SH-SY5Y (cell line): ENCODE measurements around the gene ACOT11.

Experiments used
- GATA2 ChIP-seq: IDR thresholded peaks from 2 replicates; pipeline ENCODE4 v1.6.1; 2011; ENCODE audit warnings: mild to moderate bottlenecking, low read depth, low read length
- GATA3 ChIP-seq: IDR thresholded peaks from 2 replicates; pipeline ENCODE4 v1.6.1; 2011; ENCODE audit warnings: low read depth, mild to moderate bottlenecking, low read length, moderate library complexity

Gene ACOT11

DNA sequence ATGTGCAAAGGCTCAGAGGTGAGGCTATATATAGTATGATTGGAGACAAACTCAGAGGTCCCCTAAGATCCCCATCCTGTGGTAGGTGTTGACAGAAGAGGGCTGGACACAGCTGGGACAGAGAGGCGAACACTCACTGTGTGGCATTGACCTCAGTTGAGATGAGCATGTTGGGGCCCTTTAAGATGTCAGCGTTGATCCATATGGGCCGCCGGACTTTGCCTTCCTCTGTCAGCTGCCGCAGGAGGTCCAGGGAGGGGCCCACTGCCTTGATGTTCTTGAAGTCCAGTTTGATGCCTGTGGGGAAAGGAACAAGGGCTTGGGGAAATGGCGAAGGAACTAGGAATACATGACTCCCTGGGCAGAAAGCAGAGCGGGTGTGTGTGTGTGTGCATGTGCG lies 66.5 kb downstream of the ACOT11 start:
- TF ChIP-seq GATA2 (no peak), GATA3 (no peak)

DNA sequence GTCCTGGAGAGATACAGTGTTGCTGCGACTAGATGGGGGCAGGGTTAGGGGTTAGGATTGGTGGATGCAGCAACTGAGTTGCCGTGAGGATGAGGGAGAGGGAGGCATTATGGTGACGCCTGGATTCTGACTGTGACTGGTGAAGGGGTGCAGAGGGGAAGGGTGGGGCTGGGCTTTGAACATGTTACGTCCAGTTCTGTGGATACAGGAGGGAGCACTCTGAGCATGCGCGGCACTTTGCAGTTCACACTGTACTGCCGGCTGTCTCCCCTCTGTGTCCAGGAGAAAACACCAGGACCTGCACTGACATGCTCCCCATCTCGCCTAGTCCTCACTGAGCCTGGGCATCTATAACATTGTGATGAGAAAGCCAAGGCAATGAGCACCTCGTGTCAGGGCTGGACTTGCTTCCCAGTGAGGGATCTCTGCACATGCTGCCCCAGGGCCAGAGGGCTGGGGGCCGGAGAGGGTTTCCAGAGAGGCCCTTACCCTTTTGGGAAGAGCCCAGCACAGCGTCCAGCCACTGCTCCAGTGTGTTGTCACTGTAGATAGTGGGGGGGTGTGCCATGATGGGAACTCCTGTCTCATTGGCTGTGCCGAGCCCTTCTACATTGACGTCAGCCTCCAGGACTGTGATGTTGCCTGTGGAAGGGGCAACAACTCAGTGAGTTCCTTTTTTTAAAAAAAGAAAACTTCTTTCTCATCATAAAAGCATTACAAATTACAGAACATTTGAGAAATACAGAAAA lies 67.7 kb downstream of the ACOT11 start:
- no peak for TF ChIP-seq GATA2
- no peak for TF ChIP-seq GATA3

DNA sequence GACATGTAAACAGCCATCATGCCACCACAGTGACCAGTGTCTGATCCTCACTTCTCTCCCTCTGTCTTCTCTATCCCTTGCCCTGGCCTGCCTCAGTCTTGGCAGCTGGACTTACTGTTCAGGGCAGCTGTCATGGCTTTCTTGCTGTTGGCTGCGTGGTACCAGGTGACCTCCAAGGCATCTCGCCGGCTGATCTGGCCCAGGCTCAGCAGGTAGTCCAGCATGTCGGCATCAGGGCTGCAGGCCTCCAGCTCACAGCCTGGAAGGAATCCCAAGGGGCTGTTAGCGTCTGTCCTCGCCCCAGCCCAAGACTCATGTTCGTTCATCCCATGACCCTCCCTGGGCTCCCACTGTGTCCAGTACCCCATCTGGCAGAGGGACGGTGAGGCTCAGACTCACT lies 71.7 kb downstream of the ACOT11 start:
- TF ChIP-seq GATA2 (no peak), GATA3 (no peak)

DNA sequence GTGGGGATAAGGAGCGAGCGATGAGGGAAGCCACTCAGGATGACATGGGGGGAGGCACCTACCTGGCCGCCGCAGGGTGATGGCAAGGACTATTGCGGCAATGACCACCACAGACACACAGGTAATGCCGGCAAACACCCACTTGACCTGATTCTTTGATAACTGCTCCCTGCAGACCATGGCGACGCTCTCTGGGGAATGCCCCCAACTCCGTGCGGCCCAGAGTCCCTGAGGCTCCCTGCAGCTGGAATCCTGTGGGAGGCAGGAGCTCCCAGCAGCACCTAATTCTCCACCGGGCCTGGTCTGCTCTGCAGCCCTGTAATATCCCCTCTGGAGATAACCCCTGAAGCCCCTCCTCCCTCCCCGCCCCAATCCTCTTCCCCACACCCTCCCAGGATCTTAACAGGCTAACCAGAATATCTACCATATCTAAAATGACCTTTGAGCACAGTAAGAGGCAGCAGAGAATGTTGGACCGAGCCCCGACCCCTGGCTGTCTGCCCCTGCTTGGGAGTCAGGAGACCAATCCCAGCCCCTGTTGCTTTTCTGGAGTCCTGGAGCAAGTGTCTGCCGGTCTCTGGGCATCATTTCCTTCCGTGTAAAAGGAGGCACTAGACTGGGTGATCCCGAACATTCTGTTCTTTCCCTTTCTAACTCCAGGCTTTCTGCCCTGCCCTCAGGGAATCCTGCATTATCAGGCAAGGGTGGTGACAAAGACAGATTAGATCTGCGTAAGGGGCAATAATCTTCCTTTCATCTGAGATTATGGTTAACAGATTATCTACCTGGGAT lies 75.4 kb downstream of the ACOT11 start, which contains the start of gene FAM151A:
Gene FAM151A, minus strand, starts transcription at position 310 of the 792 bp plus-strand sequence. Its CDS starts 130 bp downstream, at position 180.
- no peak for TF ChIP-seq GATA3
- TF ChIP-seq GATA2 = no peak

DNA sequence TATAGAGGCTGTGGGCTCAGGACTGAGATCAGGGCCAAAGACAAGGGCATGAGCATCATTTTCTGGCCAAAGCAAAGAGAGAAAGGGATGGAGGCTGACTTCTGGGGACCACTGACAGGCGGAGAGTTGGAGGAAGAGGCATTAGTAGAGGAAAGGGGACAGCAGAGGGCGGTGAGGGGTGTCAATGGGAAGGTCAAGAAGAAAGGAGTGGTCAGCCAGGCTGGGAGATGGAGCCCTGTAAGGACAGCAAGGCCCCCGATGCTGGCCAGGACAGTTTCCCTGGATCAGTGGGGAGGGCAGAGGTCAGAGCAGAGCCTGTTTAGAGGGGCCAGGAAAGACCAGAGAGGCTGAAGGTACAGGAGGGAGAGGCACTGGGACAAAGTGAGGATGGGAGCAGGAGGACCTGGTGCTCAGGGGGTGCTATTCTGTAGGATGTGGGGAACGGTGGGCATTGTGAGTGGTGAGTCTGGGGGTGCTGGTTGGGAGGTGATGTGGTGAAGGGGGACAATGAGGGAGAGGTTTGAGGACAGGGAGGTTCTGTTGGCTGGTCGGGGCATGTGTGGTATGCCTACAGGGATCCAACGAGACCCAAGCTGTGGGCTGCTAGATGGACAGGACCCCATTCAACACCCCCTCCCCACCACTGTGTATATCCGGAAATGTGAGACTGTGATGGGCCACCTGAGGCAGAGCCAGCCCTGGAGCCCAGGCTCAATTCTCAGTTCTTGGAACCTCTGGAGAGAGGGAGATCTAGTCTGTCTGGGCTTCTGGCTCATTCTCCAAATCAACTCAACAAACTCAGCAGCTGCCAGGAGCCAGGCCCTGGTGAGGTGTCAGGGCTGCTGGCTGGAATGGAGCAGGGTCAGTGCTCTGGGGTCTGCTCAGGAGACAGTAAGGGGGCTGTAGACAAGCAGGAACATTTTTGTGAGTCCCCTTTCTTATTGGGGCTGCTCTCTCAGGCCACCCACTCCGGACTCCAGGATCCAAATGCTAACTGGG lies 76.7 kb downstream of the ACOT11 start:
- TF ChIP-seq GATA2 = no peak

DNA sequence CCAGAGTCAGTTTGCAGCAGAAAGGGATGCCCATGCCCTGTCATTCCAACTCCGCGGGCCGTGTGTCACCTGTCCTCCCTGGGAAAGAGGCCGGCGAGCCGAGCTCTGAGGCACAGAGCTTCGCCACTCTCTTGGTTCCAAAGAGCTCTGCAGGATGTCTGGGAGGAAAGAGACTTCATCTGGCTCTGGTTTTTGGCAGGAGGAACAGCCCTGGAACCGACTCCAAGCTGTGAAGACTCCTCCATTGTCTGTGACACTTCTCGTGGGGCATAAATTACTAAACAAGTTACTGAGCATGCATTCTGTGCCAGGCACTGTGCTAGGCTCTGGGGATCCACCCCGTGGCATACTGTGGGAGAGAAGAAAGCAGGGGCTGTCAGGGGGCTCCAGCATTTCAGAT lies 79.2 kb downstream of the ACOT11 start:
- TF ChIP-seq GATA3 = no peak
- no peak for TF ChIP-seq GATA2

DNA sequence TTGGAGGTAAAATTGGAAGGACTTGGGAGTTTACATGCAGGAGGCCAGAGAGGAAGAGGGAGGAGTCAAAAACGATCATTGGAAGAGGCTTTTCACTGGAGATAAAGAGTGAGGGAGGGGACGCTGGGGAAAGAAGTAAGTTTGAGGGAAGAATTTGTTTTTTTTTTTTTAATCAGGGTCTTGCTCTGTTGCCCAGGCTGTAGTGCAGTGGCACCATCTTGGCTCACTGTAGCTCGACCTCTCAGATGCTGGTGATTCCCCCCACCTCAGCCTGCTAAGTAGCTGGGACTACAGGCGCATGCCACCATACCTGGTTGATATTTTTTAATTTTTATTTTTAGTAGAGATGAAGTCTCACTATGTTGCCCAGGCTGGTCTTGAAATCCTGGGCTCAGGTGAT lies 92.3 kb downstream of the ACOT11 start:
- no peak for TF ChIP-seq GATA3
- no peak for TF ChIP-seq GATA2

DNA sequence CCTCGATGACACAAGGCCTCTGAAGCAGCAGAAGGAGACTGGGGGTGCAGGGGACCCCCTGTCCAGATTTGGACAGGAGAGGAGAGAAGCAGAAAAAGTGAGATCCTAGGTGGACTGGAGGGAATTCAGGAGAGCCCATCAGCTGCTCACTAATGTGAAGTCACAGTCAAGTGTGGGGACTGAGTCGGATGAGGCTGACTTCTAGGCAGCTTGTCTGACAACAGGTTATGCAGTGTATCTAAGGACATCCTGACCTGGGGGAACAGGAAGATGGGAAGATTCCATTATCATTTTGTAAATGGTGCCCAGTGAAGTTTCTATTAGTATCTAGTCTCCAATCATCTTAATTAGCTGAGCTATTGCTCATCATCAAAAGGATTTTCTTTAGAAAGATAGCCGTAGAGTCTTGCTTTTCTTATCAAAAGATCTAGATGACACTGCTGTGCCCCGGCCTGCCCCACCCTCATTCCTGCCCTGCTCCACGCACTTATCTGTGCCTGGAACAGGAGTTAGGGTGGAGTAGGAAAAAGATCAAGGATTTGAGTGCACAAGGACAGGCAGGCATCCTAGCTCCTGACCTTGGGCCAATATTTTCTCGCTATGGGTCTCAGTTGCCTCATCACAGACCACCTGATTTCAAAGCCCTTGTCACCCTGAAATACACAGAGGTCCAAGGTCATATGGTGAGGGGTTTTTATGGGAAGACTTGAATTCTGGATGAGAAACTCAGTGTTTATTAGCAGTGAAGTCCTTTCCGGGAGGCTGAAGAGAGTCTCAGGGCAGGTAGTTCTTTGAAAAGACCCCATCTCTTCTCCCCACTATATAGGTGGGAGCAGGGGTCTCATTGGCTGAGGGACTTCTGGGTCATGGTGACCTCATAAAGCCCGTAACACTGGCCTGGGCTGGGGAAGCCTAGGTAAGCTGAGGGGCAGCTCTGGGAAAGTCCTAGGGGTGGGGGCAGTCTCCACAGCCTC lies 93.1 kb downstream of the ACOT11 start, which contains the start of gene MROH7:
Gene MROH7, plus strand, starts transcription at position 924 of the 974 bp plus-strand sequence. CDS start 11,141 bp downstream, outside the sequence.
- TF ChIP-seq GATA2 (no peak), GATA3 (no peak)

DNA sequence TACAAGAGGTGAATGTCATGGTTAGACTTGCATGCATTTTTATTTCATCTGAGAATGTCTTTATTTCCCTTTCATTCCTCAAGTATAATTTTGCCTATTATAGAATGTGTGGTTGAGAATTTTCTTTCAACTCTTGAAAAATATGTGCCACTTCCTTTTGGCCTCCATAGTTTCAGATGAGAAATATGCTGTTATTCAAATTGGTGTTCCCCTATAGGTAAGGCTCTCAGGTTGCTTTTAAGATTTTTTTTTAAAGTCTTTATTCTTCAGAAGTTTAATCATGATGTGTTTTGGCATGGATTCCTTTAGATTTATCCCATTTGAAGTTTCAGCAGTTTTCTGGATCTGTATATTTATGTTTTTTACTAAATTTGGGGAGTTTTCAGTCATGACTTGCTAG lies 95.7 kb downstream of the ACOT11 start:
- TF ChIP-seq GATA2 (no peak), GATA3 (no peak)

DNA sequence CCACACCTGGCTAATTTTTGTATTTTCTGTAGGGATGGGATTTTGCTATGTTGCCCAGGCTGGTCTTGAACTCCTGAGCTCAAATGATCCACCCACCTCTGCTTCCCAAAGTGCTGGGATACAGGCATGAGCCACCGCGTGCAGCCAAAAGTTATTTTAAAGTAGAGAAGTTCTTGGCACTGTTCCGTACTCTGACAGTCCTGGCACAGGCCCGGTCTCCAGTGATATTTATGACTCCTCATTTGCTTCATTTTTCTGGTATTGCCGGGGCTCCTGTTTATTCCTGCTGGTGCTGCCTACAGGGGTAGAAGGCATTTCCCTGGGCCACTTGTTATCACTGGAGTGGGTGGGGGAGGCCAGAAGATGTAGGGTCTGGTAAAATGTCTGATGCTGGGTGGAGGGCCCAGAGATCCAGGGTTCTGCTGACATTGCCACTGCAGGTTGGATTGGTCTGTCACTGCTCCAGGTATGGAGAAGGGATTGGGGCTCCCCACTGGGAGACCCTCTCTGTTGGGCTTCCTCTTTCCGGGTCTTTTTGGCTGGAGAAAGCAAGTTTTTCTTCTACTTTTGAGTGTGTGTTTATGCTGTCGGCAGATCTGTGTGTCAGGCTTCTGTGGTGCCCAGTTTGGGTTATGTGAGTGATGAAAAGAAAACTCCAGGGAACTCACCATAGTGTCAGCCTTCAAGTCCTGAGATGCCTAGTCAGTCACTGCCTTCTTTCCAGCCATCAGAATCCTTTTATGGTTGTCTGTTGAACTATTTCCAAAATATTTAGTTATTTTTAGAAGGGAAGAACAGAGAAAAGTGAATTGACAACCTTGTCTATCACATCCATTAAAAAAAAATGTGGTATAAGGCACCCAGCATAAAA lies 98.0 kb downstream of the ACOT11 start:
- TF ChIP-seq GATA2 = no peak

DNA sequence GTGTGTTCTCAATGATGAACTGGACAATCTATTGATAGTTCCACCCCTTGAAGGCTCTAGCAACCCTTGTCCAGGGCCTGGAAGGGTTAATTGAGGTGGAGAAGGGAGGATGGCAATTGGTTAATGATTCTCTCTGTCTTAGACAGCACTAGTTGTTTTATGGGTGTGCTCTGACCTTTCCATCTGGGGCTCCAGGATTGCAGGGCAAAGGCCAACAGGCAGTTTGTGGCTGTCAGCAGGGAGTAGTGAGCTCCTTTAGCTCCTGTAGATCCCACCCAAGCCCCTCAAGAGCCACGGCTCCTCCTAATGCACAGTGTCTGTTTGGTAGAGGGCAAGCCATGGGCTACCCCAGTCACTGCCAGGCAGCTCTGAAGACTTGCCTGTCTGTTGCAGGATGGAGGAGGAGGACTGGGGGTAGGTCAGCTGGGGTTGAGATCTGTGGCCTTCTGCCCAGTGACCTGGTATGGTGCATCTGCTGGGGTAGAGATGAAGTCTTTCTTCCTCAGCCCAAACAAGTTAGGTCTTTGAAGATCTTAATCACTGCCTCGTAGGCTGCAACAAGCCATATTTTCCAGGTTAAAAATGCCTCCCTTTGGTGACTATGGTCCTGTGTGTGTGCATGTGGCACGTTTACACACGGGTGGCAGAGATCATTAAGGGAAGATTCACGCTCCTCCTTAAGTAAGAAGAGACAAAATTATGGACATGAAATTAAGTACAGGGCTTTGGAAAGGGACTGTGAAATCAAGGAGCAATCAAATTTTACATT lies 101.3 kb downstream of the ACOT11 start:
- TF ChIP-seq GATA3 (no peak), GATA2 (no peak)
